GM18858 (cell line): Measurements from ENCODE around the gene JCAD.
"Not testable (repeated sequence)": the region's sequence is repeated elsewhere in the genome, so short reads cannot be mapped to it uniquely, and the experiment has no call there.

ENCODE experiments used
- ATAC-seq: cut with Tn5 transposase; IDR thresholded peaks from one replicate; pipeline ENCODE4 v1.9.1; 2021; ENCODE audit not compliant: unreplicated experiment

Gene JCAD

GRCh38 chr10:30059209-30060107, at the start of gene JCAD:
TSS of gene JCAD (minus strand) at chr10:30059586. CDS start at chr10:30047812, 11,774 bp downstream.
- no peak for ATAC-seq

- ATAC-seq = no peak
Observed at GRCh38 chr10:30106987-30107386, 47.6 kb upstream of the JCAD start.

GRCh38 chr10:30103595-30104320, 44.4 kb upstream of the JCAD start:
- ATAC-seq = no peak

- ATAC-seq = not testable (repeated sequence)
Observed at GRCh38 chr10:30099706-30100105, 40.3 kb upstream of the JCAD start.

GRCh38 chr10:30099101-30099500, 39.7 kb upstream of the JCAD start:
- ATAC-seq = no peak

- ATAC-seq = no peak
Observed at GRCh38 chr10:30098629-30099028, 39.2 kb upstream of the JCAD start.

- ATAC-seq = no peak
Observed at GRCh38 chr10:30096564-30096963, 37.2 kb upstream of the JCAD start.

GRCh38 chr10:30095631-30096422, 36.4 kb upstream of the JCAD start:
- ATAC-seq = no peak

GRCh38 chr10:30094601-30095000, 35.2 kb upstream of the JCAD start:
- no peak for ATAC-seq

GRCh38 chr10:30093303-30093950, 34.0 kb upstream of the JCAD start:
- ATAC-seq = no peak

- no peak for ATAC-seq
Observed at GRCh38 chr10:30092151-30092790, 32.9 kb upstream of the JCAD start.

GRCh38 chr10:30091136-30091535, 31.8 kb upstream of the JCAD start:
- no peak for ATAC-seq

GRCh38 chr10:30088178-30088577, 28.8 kb upstream of the JCAD start:
- no peak for ATAC-seq

GRCh38 chr10:30083934-30084333, 24.5 kb upstream of the JCAD start:
- no peak for ATAC-seq

GRCh38 chr10:30081182-30081581, 21.8 kb upstream of the JCAD start:
- ATAC-seq = no peak

- ATAC-seq = no peak
Observed at GRCh38 chr10:30080161-30080560, 20.8 kb upstream of the JCAD start.

GRCh38 chr10:30079408-30079807, 20.0 kb upstream of the JCAD start:
- ATAC-seq = no peak

- ATAC-seq = no peak
Observed at GRCh38 chr10:30075481-30075880, 16.1 kb upstream of the JCAD start.

GRCh38 chr10:30074933-30075332, 15.5 kb upstream of the JCAD start:
- ATAC-seq = no peak

GRCh38 chr10:30074090-30074489, 14.7 kb upstream of the JCAD start:
- no peak for ATAC-seq

GRCh38 chr10:30073767-30074060, 14.3 kb upstream of the JCAD start:
- ATAC-seq = no peak
